Progenitor cell of endocrine pancreas (in vitro differentiated cells): Measurements from ENCODE around the gene RCE1. TPM values are rescaled to one million over a fixed set of nuclear protein-coding genes. Genes with fewer than 3 reads are reported as not detected.

ENCODE experiments used
- DNase-seq: peaks from one replicate; pipeline ENCODE4 v3.0.0; 2021; ENCODE audit warnings: low spot score; ENCODE audit not compliant: unreplicated experiment
- H3K27ac Mint-ChIP-seq: 2 replicates; pipeline ENCODE4 v1.8.0; 2021; ENCODE audit warnings: mild to moderate bottlenecking, moderate library complexity, mixed read lengths
- H3K27me3 Mint-ChIP-seq: 2 replicates; pipeline ENCODE4 v1.8.0; 2021; ENCODE audit warnings: mixed read lengths
- H3K36me3 Mint-ChIP-seq: 2 replicates; pipeline ENCODE4 v1.8.0; 2022; ENCODE audit warnings: mixed read lengths; ENCODE audit not compliant: insufficient read depth
- H3K4me1 Mint-ChIP-seq: 2 replicates; pipeline ENCODE4 v1.8.0; 2021; ENCODE audit warnings: low read depth, mixed read lengths
- H3K4me3 Mint-ChIP-seq: 2 replicates; pipeline ENCODE4 v1.8.0; 2021; ENCODE audit warnings: low read depth, mild to moderate bottlenecking, moderate library complexity, mixed read lengths
- H3K9me3 Mint-ChIP-seq: 2 replicates; pipeline ENCODE4 v1.8.0; 2021; ENCODE audit warnings: low read depth, mixed read lengths
- CTCF ChIP-seq: fragments of 200-600 bp; sonication (generic); IDR thresholded peaks from one replicate; pipeline ENCODE4 v1.5.0; 2021; ENCODE audit warnings: antibody characterized with exemption, mild to moderate bottlenecking; ENCODE audit not compliant: unreplicated experiment
- total RNA-seq: library from RNA; stranded (reverse); gene quantifications from 2 replicates; pipeline ENCODE4 v1.2.1, GENCODE V29; 2021

Gene RCE1
- total RNA-seq, 1 donor from 2014 or later: 33.3 TPM

DNA sequence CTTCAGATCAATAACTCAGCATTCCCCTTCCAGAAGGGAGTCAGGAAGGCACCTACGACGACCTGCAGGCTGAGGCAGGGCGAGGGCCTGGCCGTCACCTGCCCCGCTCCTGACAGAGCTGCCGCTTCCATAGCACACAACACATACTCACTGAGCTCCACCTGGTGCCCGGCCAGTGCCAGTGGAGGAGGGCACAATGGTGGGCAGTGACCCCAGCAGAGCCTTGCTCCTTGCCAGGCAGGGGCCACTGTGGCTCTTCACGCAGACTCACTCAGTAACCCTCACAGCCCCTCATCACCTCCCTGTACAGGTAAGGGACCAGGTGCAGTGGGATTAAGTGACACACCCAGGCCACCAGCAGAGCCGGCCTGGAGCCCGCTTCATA, 38.2 kb downstream of the RCE1 start:
- H3K4me1 Mint-ChIP-seq: peaks cover 29% of the 10 kb centered on the region
- no peak for TF ChIP-seq CTCF
- DNase-seq: no peak
- H3K9me3 Mint-ChIP-seq: no peaks in the 10 kb centered on the region
- peaks cover 5% of the 10 kb centered on the region for H3K27me3 Mint-ChIP-seq
- H3K36me3 Mint-ChIP-seq: no peaks in the 10 kb centered on the region
- peak overlapping the region; percentile 71 for H3K27ac Mint-ChIP-seq
- no peak overlapping the region for H3K4me3 Mint-ChIP-seq

- no peak overlapping the region for H3K4me3 Mint-ChIP-seq
These were observed 38.7 kb downstream of the RCE1 start for GRCh38 chr11:66881927-66882452.

DNA sequence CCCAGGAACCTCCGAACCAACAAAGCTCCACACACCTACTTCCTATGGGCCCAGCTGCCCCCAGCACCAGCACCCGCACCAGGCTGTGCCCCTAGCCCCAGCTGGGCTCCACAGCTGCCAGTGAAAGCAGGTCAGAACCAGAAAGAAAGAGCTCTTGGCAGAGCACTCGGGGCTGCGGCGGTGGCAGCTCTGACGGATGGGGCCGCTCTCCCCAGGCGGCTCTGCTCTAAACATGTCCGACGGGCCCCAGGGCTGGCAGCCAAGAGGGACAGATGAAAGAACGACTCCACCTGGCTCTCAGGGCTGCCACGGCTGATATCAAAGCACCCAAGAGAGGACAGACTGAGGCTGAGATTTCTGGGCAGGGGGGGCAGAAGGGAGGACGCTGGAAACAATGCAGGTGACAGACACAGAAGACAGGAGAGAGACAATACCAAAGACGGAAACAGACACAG, 39.3 kb downstream of the RCE1 start:
- TF ChIP-seq CTCF: no peak
- Mint-ChIP-seq H3K4me3 (no peak overlapping the region), H3K27me3 (peaks cover 4% of the 10 kb centered on the region), H3K4me1 (peaks cover 25% of the 10 kb centered on the region), H3K27ac (no peak overlapping the region), H3K36me3 (no peaks in the 10 kb centered on the region), H3K9me3 (no peaks in the 10 kb centered on the region)
- DNase-seq: no peak

More at GRCh38 chr11:66881927-66882452, 38.7 kb downstream of the RCE1 start:
- H3K27ac Mint-ChIP-seq: peak overlapping the region; percentile 71
- H3K4me1 Mint-ChIP-seq: peaks cover 28% of the 10 kb centered on the region
- TF ChIP-seq CTCF: no peak
- no peaks in the 10 kb centered on the region for H3K36me3 Mint-ChIP-seq
- no peaks in the 10 kb centered on the region for H3K9me3 Mint-ChIP-seq
- no peak for DNase-seq
- peaks cover 4% of the 10 kb centered on the region for H3K27me3 Mint-ChIP-seq

DNA sequence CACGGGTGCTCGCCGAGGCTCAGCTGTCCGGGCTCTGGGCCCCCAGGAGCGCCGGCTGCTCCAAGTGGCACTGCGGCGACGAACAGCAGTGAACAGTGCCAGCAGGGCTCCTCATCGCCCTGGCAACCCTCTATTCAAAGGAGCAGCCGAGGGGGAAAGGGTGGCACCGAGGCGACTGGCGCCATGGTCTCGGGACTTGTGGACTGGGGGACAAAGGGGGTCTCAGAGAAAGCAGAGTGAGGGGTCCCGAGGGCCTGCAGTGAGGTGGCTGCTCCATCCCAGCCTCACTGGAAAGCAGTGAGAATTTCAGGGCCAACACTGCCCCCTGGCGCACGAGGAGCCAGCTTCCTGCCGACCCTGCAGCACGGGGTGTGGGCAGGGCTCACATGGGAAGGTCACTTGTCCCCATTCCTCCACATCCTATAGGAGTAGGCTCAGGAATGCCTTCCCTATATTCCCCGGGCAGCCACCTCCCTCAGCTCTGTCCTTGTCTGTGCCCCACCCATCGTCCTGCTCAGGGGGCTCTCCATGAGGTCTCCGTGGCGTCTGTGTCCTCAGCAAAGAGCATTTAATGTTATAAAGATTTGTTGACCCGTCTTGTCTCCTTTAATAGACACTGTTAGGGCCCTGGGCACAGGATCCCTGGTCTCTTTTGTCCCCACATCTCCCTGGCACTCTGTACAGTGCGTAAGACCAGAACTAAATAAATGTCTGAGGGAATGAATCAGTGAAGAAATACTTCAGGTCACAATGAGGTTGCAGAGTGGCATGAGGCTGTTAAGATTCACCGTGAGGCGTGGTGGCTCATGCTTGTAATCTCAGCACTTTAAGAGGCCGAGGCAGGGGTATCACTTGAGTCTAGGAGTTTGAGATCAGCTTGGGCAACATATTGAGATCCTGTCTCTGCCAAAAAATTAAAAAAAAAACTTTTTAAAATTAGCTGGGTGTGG, 40.0 kb downstream of the RCE1 start:
- Mint-ChIP-seq H3K9me3 (no peaks in the 10 kb centered on the region), H3K4me3 (no peak overlapping the region), H3K36me3 (no peaks in the 10 kb centered on the region), H3K27ac (no peak overlapping the region), H3K27me3 (peaks cover 4% of the 10 kb centered on the region), H3K4me1 (peaks cover 25% of the 10 kb centered on the region)
- DNase-seq: peak; percentile 55
- TF ChIP-seq CTCF: peak; percentile 74

DNA sequence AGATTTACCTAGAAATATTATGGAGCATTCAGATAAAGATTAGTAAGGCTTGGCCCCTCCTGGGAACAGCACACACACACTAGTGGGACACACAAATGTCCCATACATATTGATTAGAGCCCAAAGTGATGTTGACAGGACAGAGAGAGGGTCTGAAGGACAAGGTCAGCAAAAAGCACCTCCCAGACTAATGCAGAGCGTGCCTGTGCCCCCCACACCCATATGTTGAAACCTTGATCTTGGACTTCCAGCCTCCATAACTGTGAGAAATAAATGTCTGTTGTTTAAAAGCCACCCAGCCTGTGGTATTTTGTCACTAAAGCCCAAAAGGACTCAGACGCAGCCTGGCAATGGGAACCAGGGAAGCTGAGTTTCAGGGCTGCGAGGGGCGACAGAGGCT, 41.2 kb downstream of the RCE1 start:
- H3K4me1 Mint-ChIP-seq: peaks cover 25% of the 10 kb centered on the region
- H3K27me3 Mint-ChIP-seq: peaks cover 4% of the 10 kb centered on the region
- H3K9me3 Mint-ChIP-seq: no peaks in the 10 kb centered on the region
- TF ChIP-seq CTCF: no peak
- no peaks in the 10 kb centered on the region for H3K36me3 Mint-ChIP-seq
- DNase-seq: no peak
- no peak overlapping the region for H3K4me3 Mint-ChIP-seq
- H3K27ac Mint-ChIP-seq: no peak overlapping the region
